HG03159 (cell line): ENCODE data around the gene BID.
A peak's percentile ranks its signal among the peaks of the same experiment; 100 is the strongest.
"Not testable (repeated sequence)": the region's sequence is repeated elsewhere in the genome, so short reads cannot be mapped to it uniquely, and the experiment has no call there.

Source experiments
- ATAC-seq: cut with Tn5 transposase; IDR thresholded peaks from one replicate; pipeline ENCODE4 v1.9.1; 2021; ENCODE audit warnings: mild to moderate bottlenecking, moderate library complexity; ENCODE audit not compliant: unreplicated experiment

The BID gene

DNA sequence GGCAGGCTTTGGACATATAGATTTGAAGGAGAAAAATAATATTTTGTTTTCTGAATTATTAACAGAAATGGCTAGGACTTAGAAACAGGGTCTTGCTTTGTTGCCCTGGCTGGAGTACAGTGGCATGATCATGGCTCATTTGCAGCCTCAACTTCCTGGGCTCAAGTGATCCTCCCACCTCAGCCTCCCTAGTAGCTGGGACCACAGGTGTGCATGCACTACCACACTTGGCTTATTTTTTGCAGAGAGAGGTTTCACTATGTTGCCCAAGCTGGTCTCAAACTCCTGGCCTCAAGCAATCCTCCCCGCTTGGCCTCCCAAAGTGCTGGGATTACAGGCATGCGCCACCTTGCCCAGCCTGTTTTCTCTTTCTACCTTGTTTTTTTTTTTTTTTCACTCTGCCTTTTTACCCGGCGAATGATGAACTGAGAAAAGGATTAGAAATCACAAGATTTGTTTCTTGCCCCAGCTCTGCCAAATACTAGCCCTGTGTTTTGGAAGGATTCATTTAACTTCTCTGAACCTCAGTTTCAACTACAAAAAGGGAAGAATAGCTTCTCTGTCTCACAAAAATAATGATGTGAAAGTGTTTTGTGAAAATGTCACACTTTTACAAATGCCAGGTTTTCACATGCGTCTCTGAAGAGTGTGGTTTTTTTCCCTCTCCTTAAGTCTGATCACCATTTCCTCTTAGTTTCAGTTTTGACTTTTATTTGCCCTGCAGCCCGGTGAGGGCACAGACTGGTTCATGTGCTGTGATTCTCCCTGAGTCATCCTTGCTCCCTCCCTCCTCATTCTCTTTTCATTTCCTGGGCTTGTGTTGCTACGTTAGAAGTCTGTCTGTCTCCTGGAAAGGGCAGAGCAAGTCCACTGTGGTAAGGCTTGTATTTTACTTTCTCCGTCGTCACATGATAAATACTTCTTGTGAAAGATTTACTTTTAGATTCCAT lies 68.0 kb downstream of the BID start:
- peak; percentile 60 for ATAC-seq

DNA sequence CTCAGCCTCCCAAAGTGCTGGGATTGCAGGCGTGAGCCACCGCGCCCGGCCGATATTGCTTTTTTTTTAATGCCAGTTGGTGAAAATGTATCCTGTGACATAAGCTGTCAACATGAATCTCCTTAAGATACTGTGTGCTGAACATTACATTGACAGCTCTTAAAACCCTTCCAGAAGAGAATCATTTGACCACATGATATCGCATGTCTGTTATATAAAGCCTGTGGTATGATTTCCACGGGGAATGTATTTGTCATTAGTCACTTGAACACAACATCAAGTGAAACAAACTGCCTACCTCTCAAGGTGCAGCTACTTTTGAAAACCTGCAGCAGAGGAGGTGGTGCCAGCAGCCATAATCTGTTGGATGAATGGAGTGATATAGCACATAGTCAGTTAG lies 68.7 kb downstream of the BID start:
- ATAC-seq, result no peak

DNA sequence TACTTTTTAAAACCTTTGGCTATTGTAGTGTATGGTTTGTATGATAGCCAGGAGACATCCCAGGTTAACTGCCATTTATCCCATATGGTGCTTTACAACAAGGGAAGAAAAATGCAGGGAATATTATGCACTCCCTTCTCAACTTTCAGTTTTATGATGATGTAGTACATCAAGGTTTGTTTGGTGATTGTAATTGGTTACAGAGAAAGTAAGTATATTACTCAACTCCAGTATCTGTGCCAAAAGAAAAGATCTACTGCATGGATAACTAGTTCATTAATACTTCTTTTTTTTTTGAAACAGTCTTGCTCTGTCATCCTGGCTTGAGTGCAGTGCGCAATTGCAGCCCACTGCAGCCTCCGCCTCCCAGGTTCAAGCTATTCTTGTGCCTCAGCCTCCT lies 70.5 kb downstream of the BID start:
- ATAC-seq, result no peak

DNA sequence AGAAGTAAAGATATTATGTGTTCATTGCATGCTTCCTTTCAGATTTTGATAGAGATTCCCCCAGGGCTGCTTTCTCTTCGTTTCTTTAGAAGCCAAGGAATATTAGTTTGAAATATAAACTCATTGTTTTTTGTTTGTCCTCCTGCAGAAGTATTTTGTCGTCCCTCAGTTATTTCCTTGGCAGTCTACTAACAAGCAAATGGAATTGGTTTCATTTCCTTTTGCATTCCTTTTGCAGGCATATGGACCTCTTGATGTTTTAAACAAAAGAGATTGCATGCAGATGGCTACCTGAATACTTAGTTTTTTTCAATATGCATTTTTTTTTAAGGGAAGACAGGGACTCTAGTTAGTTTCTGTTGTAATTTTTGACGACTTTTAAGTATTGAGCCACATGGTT lies 73.5 kb downstream of the BID start:
- no peak for ATAC-seq

DNA sequence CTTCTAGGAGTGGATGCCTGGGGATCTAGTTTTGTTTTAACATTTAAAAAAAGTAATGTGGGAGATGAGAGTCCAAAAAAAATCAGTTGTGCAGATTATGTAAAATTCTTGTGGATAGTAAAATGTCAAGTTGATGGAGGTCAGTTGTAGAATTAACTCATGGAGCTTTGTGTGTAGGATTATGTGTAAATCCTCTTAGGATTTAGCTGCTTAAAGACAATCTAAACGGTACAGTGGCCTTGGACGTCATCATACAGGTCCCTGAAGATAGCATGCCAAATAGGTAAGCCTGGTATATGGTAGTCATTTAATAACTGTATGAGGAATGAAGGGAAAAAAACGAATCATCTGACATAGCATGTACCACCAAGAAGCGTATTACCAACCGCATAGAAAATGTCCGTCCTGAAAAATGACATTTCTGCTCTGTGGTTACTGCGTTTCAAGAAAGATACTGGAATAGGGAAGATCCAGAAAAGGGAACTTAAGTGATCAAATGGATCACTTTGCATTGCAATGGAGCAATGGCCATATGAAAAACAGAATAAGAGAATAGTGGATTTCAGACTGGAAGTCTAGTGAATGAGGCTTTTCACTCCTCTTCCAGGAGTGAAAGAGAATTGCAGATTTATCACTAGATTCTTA lies 74.5 kb downstream of the BID start:
- ATAC-seq, result no peak

DNA sequence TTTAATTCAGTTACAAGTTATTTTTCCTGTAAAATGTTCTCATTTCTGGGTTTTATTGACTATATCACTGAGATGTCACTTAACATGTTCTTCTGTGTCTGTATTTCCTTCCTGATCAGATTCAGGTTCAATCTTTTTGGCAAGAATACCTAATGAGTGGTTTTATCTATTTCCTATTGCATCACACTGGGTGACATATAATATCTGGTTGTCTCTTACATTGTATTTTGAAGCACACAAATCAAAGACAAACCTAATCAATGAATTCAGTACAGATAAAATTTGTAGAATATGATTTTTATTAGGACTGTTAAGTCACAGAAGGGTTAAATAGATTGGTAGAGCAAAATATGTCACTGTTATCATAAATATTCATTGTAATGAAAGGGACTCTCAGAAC lies 75.3 kb downstream of the BID start:
- no peak for ATAC-seq

DNA sequence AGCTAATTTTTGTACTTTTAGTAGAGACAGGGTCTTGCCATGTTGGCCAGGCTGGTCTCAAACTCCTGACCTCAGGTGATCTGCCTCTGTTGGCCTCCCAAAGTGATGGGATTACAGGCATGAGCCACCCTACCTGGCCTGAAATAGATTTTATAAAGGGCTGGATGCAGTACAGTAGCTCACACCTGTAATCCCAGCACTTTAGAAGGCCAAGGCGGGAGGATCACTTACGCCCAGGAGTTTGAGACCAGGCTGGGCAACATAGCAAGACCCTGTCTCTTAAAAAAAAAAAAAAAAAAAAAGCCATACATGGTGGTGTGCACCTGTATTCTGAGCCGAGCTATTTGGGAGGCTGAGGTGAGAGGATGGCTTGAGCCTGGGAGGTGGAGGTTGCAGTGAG lies 76.0 kb downstream of the BID start:
- not testable (repeated sequence) for ATAC-seq

DNA sequence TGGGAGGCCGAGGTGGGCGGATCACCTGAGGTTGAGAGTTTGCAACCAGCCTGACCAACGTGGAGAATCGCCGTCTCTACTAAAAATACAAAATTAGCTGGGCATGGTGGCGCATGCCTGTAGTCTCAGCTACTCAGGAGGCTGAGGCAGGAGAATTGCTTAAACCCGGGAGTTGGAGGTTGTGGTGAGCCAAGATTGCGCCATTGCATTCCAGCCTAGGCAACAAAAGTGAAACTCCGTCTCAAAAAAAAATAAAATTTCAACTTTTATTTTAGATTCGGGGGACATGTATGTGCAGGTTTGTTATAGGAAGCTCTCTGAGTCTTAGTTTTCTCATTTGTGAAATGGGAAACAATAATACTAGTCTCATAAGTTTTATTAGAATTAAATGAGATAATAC lies 77.1 kb downstream of the BID start:
- ATAC-seq, result not testable (repeated sequence)

DNA sequence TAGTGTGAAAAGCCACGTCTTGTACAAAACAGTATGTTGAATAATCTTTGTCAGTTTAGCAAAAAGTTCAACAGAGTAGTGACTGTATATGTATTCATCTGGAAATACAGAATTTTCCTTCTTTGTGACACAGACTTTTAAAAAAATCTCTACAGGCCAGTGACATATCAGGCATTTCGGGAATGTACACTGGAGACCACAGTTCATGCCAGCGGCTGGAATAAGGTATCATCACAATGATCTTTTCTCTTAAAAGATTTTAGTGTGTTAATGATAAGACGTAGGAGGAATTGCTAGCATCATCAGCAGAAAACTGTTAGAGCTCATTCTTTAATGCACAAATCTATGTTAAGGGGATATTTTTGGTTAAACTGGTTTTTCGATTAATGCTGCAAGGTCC lies 78.3 kb downstream of the BID start:
- no peak for ATAC-seq

DNA sequence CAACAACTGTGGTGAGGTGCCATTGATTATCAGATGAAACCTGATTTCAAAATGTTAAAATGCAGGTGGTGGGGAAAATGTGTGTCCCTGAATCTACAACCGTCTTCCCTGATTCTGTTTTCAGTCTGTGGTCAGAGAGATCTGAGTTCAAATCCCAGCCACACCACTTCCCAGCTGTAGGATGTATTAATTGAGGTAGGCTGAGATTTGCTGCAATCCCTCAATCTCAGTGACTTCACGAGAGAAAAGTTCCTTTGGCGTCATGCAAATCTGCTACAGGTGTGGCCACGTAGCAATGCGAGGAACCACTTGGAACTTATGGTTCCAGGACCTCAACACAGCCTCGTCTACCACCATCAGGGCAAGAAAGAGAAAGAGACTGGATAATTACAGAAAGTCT lies 79.5 kb downstream of the BID start:
- no peak for ATAC-seq

DNA sequence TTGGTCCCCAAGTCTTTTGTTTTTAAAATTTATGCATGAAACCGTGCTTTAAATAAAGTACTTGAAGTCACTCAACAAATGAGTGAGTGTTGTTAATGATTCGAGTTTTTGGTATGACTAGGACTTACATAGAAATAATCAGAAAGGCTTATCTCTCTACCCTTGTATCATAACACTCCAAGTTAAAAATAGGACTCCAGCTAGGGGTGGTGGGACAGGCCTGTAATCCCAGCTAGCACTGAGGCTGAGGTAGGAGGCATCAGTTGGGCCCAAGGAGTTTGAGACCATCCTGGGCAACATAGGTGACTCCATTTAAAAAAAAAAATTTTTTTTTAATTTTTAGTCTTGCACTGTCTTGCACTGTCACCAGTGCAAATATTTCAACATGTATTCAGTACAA lies 80.1 kb downstream of the BID start:
- ATAC-seq, result no peak

DNA sequence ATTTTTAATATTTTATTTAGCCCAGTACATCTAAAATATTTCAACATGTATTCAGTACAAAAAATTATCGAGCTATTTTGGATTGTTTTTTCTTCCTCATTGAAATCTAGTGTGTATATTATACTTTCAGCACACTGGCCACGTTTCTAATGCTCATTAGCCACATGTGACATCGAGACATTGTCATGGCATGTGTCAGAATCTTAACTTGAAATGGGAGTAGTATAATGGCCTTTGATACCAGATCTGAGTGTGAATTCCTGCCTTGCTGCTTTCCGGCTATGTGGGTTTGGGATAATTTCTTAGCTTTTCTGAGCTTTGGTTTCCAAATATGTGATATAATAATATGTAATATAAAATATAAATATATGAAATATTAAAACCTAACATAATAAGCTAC lies 81.4 kb downstream of the BID start:
- ATAC-seq, result no peak

DNA sequence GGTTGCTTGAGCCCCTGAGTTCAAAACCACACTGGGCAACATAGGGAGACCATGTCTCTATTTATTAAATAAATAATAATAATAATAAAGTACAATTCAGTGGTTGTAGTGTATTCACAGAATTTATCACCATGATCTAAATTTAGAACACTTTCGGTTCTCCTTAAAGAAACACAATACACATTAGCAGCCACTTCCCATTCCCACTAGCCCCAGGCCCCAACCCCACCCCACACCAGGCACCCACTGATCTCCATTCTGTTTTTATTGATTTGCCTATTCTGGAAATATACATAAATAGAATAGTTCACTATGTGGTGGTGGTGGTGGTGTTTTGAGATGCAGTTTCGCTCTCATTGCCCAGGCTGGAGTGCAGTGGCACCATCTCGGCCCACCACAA lies 90.0 kb downstream of the BID start:
- no peak for ATAC-seq
